DND-41 (cell line): ENCODE data around the gene RAI1.

Experiments
- ATAC-seq: fragments of 200-7000 bp; cut with Tn5 transposase; 3 replicates; pipeline ENCODE4 v1.9.1; 2021; ENCODE audit warnings: low read depth; ENCODE audit not compliant: insufficient read depth
- DNase-seq: peaks from one replicate; pipeline ENCODE4 v3.0.0-alpha.2; 2020
- H2AFZ ChIP-seq: 2 replicates; pipeline ENCODE4 v1.6.0; 2012; ENCODE audit warnings: low read depth, low read length
- H3K27ac ChIP-seq: 2 replicates; pipeline ENCODE4 v1.5.1; 2012; ENCODE audit warnings: low read length, inconsistent platforms
- H3K27me3 ChIP-seq: fragments of 200-600 bp; sonication (generic); 2 replicates; pipeline ENCODE4 v1.6.0; 2012; ENCODE audit warnings: low read length, mild to moderate bottlenecking, inconsistent platforms; ENCODE audit not compliant: insufficient read depth, poor library complexity
- H3K36me3 ChIP-seq: 2 replicates; pipeline ENCODE4 v1.5.1; 2012; ENCODE audit warnings: low read length, inconsistent platforms; ENCODE audit not compliant: insufficient read depth
- H3K4me1 ChIP-seq: 2 replicates; pipeline ENCODE4 v1.5.1; 2012; ENCODE audit warnings: mild to moderate bottlenecking, low read length; ENCODE audit not compliant: insufficient read depth
- H3K4me2 ChIP-seq: 2 replicates; pipeline ENCODE4 v1.6.0; 2012; ENCODE audit warnings: mild to moderate bottlenecking, moderate library complexity, low read length, inconsistent platforms; ENCODE audit not compliant: insufficient read depth
- H3K4me3 ChIP-seq, 2 experiments: fragments of 200-600 bp in 1 of 2; shearing (Covaris generic) in 1 of 2; 2 replicates each; pipeline ENCODE4 v1.5.1; 2012 to 2016; ENCODE audit warnings: inconsistent platforms in 2 of 2, low read length in 2 of 2, mild to moderate bottlenecking in 2 of 2, low read depth in 1 of 2, moderate library complexity in 1 of 2
- H3K79me2 ChIP-seq: 2 replicates; pipeline ENCODE4 v1.6.0; 2012; ENCODE audit warnings: low read length, inconsistent platforms; ENCODE audit not compliant: insufficient read depth
- H3K9ac ChIP-seq: 2 replicates; pipeline ENCODE4 v1.6.0; 2012; ENCODE audit warnings: low read depth, mild to moderate bottlenecking, inconsistent platforms, low read length, moderate library complexity
- H3K9me3 ChIP-seq: 2 replicates; pipeline ENCODE4 v1.5.1; 2012; ENCODE audit warnings: low read length, moderate library complexity, mild to moderate bottlenecking, inconsistent platforms; ENCODE audit not compliant: insufficient read depth, severe bottlenecking
- H4K20me1 ChIP-seq: 2 replicates; pipeline ENCODE4 v1.6.0; 2012; ENCODE audit warnings: low read length; ENCODE audit not compliant: insufficient read depth
- CTCF ChIP-seq: IDR thresholded peaks from 2 replicates; pipeline ENCODE4 v1.5.1; 2012; ENCODE audit warnings: borderline replicate concordance, low read length, moderate library complexity, mild to moderate bottlenecking; ENCODE audit not compliant: poor library complexity, severe bottlenecking; ENCODE audit errors: extremely low read depth
- EZH2 ChIP-seq: IDR thresholded peaks from 3 replicates; pipeline ENCODE4 v1.6.1; 2012; ENCODE audit warnings: borderline replicate concordance, low read depth, mild to moderate bottlenecking, moderate library complexity, low read length, inconsistent platforms; ENCODE audit not compliant: severe bottlenecking

The RAI1 gene

GRCh38 chr17:17721140-17721668, 39.9 kb downstream of the RAI1 start:
- H2AFZ ChIP-seq = no peak overlapping the region
- no peaks in the 10 kb centered on the region for H3K4me1 ChIP-seq
- no peak overlapping the region for H3K4me2 ChIP-seq
- no peak overlapping the region for H3K4me3 ChIP-seq
- no peaks in the 10 kb centered on the region for H3K9me3 ChIP-seq
- H3K9ac ChIP-seq = no peak overlapping the region
- peaks cover 90% of the 10 kb centered on the region for H4K20me1 ChIP-seq
- no peaks in the 10 kb centered on the region for H3K27me3 ChIP-seq
- no peak for DNase-seq
- peaks cover 44% of the 10 kb centered on the region for H3K36me3 ChIP-seq
- H3K79me2 ChIP-seq = peaks cover 97% of the 10 kb centered on the region
- ATAC-seq = no peak
- TF ChIP-seq EZH2 (no peak), CTCF (no peak)
- H3K27ac ChIP-seq = no peak overlapping the region

- DNase-seq = no peak
- Histone ChIP-seq H3K4me1 (no peaks in the 10 kb centered on the region), H3K9ac (no peak overlapping the region), H3K4me3 (no peak overlapping the region), H3K27me3 (no peaks in the 10 kb centered on the region), H3K79me2 (peaks cover 97% of the 10 kb centered on the region), H3K9me3 (no peaks in the 10 kb centered on the region), H3K36me3 (peaks cover 47% of the 10 kb centered on the region), H2AFZ (no peak overlapping the region), H3K4me2 (no peak overlapping the region), H3K27ac (no peak overlapping the region), H4K20me1 (peaks cover 86% of the 10 kb centered on the region)
- ATAC-seq = no peak
- no peak for TF ChIP-seq EZH2
- TF ChIP-seq CTCF = no peak
These were observed 41.0 kb downstream of the RAI1 start for GRCh38 chr17:17722081-17722905.

GRCh38 chr17:17722906-17723353, 41.7 kb downstream of the RAI1 start:
- Histone ChIP-seq H3K4me3 (no peak overlapping the region), H3K4me2 (no peak overlapping the region), H4K20me1 (peaks cover 86% of the 10 kb centered on the region), H3K36me3 (peaks cover 50% of the 10 kb centered on the region), H3K4me1 (no peaks in the 10 kb centered on the region), H3K79me2 (peaks cover 97% of the 10 kb centered on the region), H2AFZ (no peak overlapping the region), H3K9me3 (no peaks in the 10 kb centered on the region), H3K9ac (no peak overlapping the region), H3K27me3 (no peaks in the 10 kb centered on the region), H3K27ac (no peak overlapping the region)
- TF ChIP-seq EZH2 (no peak), CTCF (no peak)
- no peak for ATAC-seq
- DNase-seq = no peak
